Motor neuron (in vitro differentiated cells): Measurements from ENCODE around the gene OR11G2. TPM values are rescaled to one million over a fixed set of nuclear protein-coding genes. Genes with fewer than 3 reads are reported as not detected.

Experiments
- total RNA-seq, 8 experiments: library from RNA; unstranded; fragments of 300-600 nt; gene quantifications; 2 replicates each; pipeline versions ENCODE4 v1.2.3 to v1.2.4, GENCODE V29; 2022

OR11G2 gene
- total RNA-seq, 8 experiments from 2014 or later: 0.05 to 0.81 TPM; not detected in 6

Other genes starting within 250 kb of the OR11G2 start
- gene OR4K15, start 215.3 kb upstream of the OR11G2 start, total RNA-seq: under 1 TPM in 2 of 8 experiments, not detected in 6; 0.18 to 0.47 TPM
- gene OR4Q2, start 188.7 kb upstream of the OR11G2 start, total RNA-seq: under 1 TPM in 1 of 8 experiments, not detected in 7; 0.19 TPM
- not detected for gene OR4K14, start 171.6 kb upstream of the OR11G2 start, total RNA-seq
- under 1 TPM in 5 of 8 experiments, not detected in 3; 0.04 to 0.49 (median 0.10) TPM for gene OR4K13, start 154.9 kb upstream of the OR11G2 start, total RNA-seq
- gene OR4L1, start 130.9 kb upstream of the OR11G2 start, total RNA-seq: under 1 TPM in 1 of 8 experiments, not detected in 7; 0.21 TPM
- gene OR4K17, start 80.2 kb upstream of the OR11G2 start, total RNA-seq: under 1 TPM in 5 of 8 experiments, not detected in 3; 0.05 to 0.19 (median 0.10) TPM
- under 1 TPM in 3 of 8 experiments, not detected in 5; 0.08 to 0.81 (median 0.38) TPM for gene OR4N5, start 52.1 kb upstream of the OR11G2 start, total RNA-seq
- gene OR11H6, start 32.8 kb downstream of the OR11G2 start, total RNA-seq: under 1 TPM in 1 of 8 experiments, not detected in 7; 0.52 TPM
- gene OR11H7, start 38.1 kb downstream of the OR11G2 start, total RNA-seq: under 1 TPM in 4 of 8 experiments, not detected in 4; 0.29 to 0.84 (median 0.48) TPM
- under 1 TPM in 2 of 8 experiments, not detected in 6; 0.14 to 0.38 TPM for gene OR11H4, start 48.4 kb downstream of the OR11G2 start, total RNA-seq
- gene TTC5, start 115.1 kb downstream of the OR11G2 start, total RNA-seq: 10 to 100 TPM; 18.6 to 36.8 (median 26.2) TPM
- 10 to 100 TPM; 49.7 to 97.6 (median 71.6) TPM for gene CCNB1IP1, start 142.4 kb downstream of the OR11G2 start, total RNA-seq
- 10 to 100 TPM in 7 of 8 experiments, 1 to 10 TPM in 1; 9.4 to 55.4 (median 33.9) TPM for gene PARP2, start 152.7 kb downstream of the OR11G2 start, total RNA-seq
- 10 to 100 TPM in 4 of 8 experiments, 1 to 10 TPM in 4; 4.6 to 46.8 (median 11.7) TPM for gene TEP1, start 222.6 kb downstream of the OR11G2 start, total RNA-seq
- gene KLHL33, start 245.3 kb downstream of the OR11G2 start, total RNA-seq: under 1 TPM in 6 of 8 experiments, not detected in 2; 0.05 to 0.62 (median 0.14) TPM